Measurements from ENCODE around the gene MIF4GD.
"Not testable (repeated sequence)": the region's sequence is repeated elsewhere in the genome, so short reads cannot be mapped to it uniquely, and the experiment has no call there.

MIF4GD gene

GRCh38 chr17:75287221-75287620 lies 16.2 kb upstream of the MIF4GD start:
- TF ChIP-seq CTCF (IDR thresholded peaks at IDR 0.05; ENCODE audit: insufficient read depth, low read depth, low read length, missing control alignments): no peak
- peak overlapping the region; percentile 8; the same call in 1 of the 2 replicates for H3K4me3 ChIP-seq (ENCODE audit: low read depth, low read length)
- no peak for DNase-seq (ENCODE audit: low read depth)

- H3K4me3 ChIP-seq (ENCODE audit: low read depth, low read length): no peak overlapping the region
- no peak for DNase-seq (ENCODE audit: low read depth)
- no peak for TF ChIP-seq CTCF (IDR thresholded peaks at IDR 0.05; ENCODE audit: insufficient read depth, low read depth, low read length, missing control alignments)
Observed at GRCh38 chr17:75285123-75285522, 14.1 kb upstream of the MIF4GD start.

GRCh38 chr17:75280189-75280588 lies 9.2 kb upstream of the MIF4GD start:
- not testable (repeated sequence) for H3K4me3 ChIP-seq (ENCODE audit: low read depth, low read length); DNase-seq (ENCODE audit: low read depth)

GRCh38 chr17:75277664-75278071 lies 6.6 kb upstream of the MIF4GD start:
- H3K4me3 ChIP-seq (ENCODE audit: low read depth, low read length): no peak overlapping the region
- TF ChIP-seq CTCF (IDR thresholded peaks at IDR 0.05; ENCODE audit: insufficient read depth, low read depth, low read length, missing control alignments): no peak
- DNase-seq (ENCODE audit: low read depth): no peak

GRCh38 chr17:75273977-75274708 lies 3.1 kb upstream of the MIF4GD start:
- no peak for DNase-seq (ENCODE audit: low read depth)
- TF ChIP-seq CTCF (IDR thresholded peaks at IDR 0.05; ENCODE audit: insufficient read depth, low read depth, low read length, missing control alignments): no peak
- no peak overlapping the region for H3K4me3 ChIP-seq (ENCODE audit: low read depth, low read length)

GRCh38 chr17:75272848-75273184 lies 1.8 kb upstream of the MIF4GD start:
- H3K4me3 ChIP-seq (ENCODE audit: low read depth, low read length): no peak overlapping the region
- no peak for TF ChIP-seq CTCF (IDR thresholded peaks at IDR 0.05; ENCODE audit: insufficient read depth, low read depth, low read length, missing control alignments)
- DNase-seq (ENCODE audit: low read depth): no peak

GRCh38 chr17:75271955-75272847 lies 1.2 kb upstream of the MIF4GD start:
- no peak for TF ChIP-seq CTCF (IDR thresholded peaks at IDR 0.05; ENCODE audit: insufficient read depth, low read depth, low read length, missing control alignments)
- peak overlapping the region; percentile 98 for H3K4me3 ChIP-seq (ENCODE audit: low read depth, low read length)
- DNase-seq (ENCODE audit: low read depth): peak; percentile 47
